Measurements from ENCODE around the gene ABLIM2.

- TF ChIP-seq POLR2A (IDR thresholded peaks at IDR 0.05), result no peak
- TF ChIP-seq, protein P1, sequence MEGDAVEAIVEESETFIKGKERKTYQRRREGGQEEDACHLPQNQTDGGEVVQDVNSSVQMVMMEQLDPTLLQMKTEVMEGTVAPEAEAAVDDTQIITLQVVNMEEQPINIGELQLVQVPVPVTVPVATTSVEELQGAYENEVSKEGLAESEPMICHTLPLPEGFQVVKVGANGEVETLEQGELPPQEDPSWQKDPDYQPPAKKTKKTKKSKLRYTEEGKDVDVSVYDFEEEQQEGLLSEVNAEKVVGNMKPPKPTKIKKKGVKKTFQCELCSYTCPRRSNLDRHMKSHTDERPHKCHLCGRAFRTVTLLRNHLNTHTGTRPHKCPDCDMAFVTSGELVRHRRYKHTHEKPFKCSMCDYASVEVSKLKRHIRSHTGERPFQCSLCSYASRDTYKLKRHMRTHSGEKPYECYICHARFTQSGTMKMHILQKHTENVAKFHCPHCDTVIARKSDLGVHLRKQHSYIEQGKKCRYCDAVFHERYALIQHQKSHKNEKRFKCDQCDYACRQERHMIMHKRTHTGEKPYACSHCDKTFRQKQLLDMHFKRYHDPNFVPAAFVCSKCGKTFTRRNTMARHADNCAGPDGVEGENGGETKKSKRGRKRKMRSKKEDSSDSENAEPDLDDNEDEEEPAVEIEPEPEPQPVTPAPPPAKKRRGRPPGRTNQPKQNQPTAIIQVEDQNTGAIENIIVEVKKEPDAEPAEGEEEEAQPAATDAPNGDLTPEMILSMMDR (IDR thresholded peaks at IDR 0.05 in 4 of 5, conservative IDR thresholded peaks at IDR 0.05 in 1 of 5), result peak in 1 of 5 experiments; percentile 9
Observed at GRCh38 chr4:8105306-8106100, 53.1 kb downstream of the ABLIM2 start.

Measured in gastrocnemius medialis (tissue), 4 donors.